HG03457 (cell line): ENCODE results near the gene ID3.
A peak's percentile ranks its signal among the peaks of the same experiment; 100 is the strongest.
"Not testable (repeated sequence)": the region's sequence is repeated elsewhere in the genome, so short reads cannot be mapped to it uniquely, and the experiment has no call there.

Experiments
- ATAC-seq: cut with Tn5 transposase; IDR thresholded peaks from one replicate; pipeline ENCODE4 v1.9.1; 2021; ENCODE audit warnings: moderate number of reproducible peaks; ENCODE audit not compliant: unreplicated experiment

ID3 gene

GRCh38 chr1:23589585-23589986, 30.3 kb upstream of the ID3 start:
- ATAC-seq = no peak

GRCh38 chr1:23588749-23589548, 29.6 kb upstream of the ID3 start:
- no peak for ATAC-seq

GRCh38 chr1:23585321-23586022, 26.2 kb upstream of the ID3 start:
- no peak for ATAC-seq

- not testable (repeated sequence) for ATAC-seq
These were observed 24.4 kb upstream of the ID3 start for GRCh38 chr1:23583727-23584126.

GRCh38 chr1:23582820-23583219, 23.5 kb upstream of the ID3 start:
- ATAC-seq = no peak

- ATAC-seq = no peak
These were observed 21.9 kb upstream of the ID3 start for GRCh38 chr1:23581219-23581618.

- ATAC-seq = no peak
These were observed 19.7 kb upstream of the ID3 start for GRCh38 chr1:23578997-23579363.

- ATAC-seq = no peak
These were observed 19.2 kb upstream of the ID3 start for GRCh38 chr1:23578311-23578996.

- no peak for ATAC-seq
These were observed 18.0 kb upstream of the ID3 start for GRCh38 chr1:23577056-23578004.

- no peak for ATAC-seq
These were observed 17.2 kb upstream of the ID3 start for GRCh38 chr1:23576338-23577055.

- ATAC-seq = no peak
These were observed 16.0 kb upstream of the ID3 start for GRCh38 chr1:23575226-23575810.

GRCh38 chr1:23574265-23574754, 15.0 kb upstream of the ID3 start:
- ATAC-seq = peak; percentile 38

- ATAC-seq = no peak
These were observed 14.4 kb upstream of the ID3 start for GRCh38 chr1:23573574-23574182.

GRCh38 chr1:23571465-23571864, 12.2 kb upstream of the ID3 start:
- ATAC-seq = no peak

- no peak for ATAC-seq
These were observed 10.8 kb upstream of the ID3 start for GRCh38 chr1:23570001-23570691.

GRCh38 chr1:23568608-23569383, 9.5 kb upstream of the ID3 start:
- no peak for ATAC-seq

- ATAC-seq = no peak
These were observed 8.8 kb upstream of the ID3 start for GRCh38 chr1:23567996-23568607.
